Measurements from ENCODE around the gene NAALADL1.

DNA sequence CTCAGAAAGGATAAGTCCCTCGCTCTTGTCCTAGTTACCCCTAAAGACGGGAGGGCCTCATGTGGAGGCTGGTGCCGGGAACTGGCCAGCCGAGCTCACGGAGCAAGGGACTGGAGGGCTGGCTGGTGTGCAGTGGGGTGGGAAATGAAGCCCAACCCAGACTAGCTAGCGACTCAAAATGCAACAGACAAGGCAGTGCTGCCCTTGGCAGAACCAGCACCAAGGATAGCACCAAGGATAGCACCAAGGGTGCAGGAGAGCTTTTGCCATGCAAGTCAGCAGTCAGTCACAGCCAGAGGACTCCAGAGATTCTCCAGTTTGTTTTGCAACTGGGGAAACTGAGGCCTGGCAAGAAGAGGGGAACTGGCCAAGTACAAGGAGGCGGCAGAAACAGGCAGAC is 55.1 kb downstream of the NAALADL1 start:
- no peak for TF ChIP-seq POLR2AphosphoS5 (IDR thresholded peaks at IDR 0.05; ENCODE audit: low read depth, low read length)
- no peak for TF ChIP-seq POLR2A (IDR thresholded peaks at IDR 0.05; ENCODE audit: low read depth, low read length)
- no peak for TF ChIP-seq TAF1 (IDR thresholded peaks at IDR 0.05; ENCODE audit: borderline replicate concordance, low read depth, low read length)
